DMS 273 (cell line): ENCODE results near the gene ANKRD24.
"Not testable (repeated sequence)": the region's sequence is repeated elsewhere in the genome, so short reads cannot be mapped to it uniquely, and the experiment has no call there.

Source experiments
- DNase-seq: peaks from one replicate; lab custom pipeline; 2025; ENCODE audit not compliant: unreplicated experiment; lab: John Stamatoyannopoulos, UW

Gene ANKRD24

GRCh38 chr19:4197625-4198466, 15.4 kb downstream of the ANKRD24 start:
- DNase-seq, result peak; percentile 69

- no peak for DNase-seq
Measured at GRCh38 chr19:4198467-4199126, 16.1 kb downstream of the ANKRD24 start.

DNA sequence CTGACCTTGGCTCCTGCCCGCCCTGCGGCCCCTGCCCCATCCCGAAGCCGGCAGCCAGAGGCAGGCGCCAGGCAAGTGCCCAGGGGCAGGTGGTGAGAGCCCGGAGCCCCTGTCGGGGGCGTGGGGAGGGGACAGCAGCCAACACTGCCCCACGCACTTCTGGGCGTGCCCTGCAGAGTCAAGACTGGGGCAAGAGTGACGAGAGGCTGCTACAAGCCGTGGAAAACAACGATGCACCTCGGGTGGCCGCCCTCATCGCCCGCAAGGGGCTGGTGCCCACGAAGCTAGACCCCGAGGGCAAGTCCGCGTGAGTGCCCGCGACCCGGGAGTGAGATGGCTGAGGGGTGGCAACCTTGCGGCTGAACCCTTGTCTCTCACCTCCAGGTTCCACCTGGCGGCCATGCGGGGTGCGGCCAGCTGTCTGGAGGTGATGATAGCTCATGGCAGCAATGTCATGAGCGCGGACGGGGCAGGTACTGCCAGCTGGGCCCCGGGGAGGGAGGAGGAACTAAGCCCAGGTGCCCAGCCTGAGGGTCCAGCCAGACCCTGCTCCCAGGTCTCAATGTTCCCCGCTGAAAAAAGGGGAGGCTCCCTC, 17.3 kb downstream of the ANKRD24 start:
- peak; percentile 51 for DNase-seq

DNA sequence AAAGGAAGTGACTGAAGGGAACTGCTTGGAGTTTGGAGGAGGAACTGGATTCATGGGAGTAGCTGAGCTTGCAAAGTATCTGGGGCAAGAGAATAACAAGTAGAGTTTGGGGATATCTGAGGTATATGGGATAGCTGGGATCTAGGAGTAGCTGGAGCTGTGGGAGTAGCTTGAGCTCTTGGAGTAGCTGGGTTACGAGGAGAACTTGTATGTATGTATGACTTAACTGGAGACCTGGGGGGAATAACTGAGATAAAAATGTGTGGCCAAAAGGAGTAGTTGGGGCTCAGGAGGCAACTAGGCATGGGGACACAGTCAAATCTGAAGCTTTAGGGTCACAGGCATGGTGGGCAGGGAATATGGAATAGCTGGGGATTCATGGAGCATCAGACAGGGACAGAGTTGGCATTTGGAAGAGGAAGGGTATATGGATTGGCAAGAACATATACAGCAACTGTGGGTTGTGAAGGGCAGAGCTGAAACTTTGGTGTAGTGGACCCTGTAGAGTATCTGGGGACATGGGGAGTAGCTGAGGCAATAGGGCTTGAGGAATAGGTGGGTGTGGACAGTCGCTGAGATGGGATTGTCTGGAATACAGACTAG, 18.6 kb downstream of the ANKRD24 start:
- DNase-seq, result no peak

- DNase-seq, result no peak
Measured at GRCh38 chr19:4201798-4202197, 19.3 kb downstream of the ANKRD24 start.

GRCh38 chr19:4206818-4207484, 24.5 kb downstream of the ANKRD24 start:
- peak; percentile 59 for DNase-seq

GRCh38 chr19:4208385-4209094, 26.1 kb downstream of the ANKRD24 start:
- peak; percentile 57 for DNase-seq

GRCh38 chr19:4210166-4210731, 27.8 kb downstream of the ANKRD24 start:
- no peak for DNase-seq

DNA sequence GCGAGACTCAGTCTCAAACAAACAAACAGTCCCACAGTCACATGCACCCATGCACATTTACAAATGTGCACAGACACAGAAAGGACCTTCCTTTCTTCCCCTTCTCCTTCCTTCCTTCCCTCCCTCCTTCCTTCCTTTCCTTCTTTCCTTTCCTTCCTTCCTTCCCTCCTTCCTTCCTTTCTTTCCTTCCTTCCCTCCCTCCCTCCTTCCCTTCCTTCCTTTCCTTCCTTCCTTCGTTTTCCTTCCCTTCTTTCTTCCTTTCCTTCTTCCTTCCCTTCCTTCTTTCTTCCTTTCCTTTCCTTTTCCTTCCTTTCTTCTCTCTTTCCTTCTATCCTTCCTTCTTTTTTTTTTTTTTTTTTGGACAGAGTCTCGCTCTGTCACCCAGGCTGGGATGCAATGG, 30.6 kb downstream of the ANKRD24 start:
- DNase-seq, result no peak

DNA sequence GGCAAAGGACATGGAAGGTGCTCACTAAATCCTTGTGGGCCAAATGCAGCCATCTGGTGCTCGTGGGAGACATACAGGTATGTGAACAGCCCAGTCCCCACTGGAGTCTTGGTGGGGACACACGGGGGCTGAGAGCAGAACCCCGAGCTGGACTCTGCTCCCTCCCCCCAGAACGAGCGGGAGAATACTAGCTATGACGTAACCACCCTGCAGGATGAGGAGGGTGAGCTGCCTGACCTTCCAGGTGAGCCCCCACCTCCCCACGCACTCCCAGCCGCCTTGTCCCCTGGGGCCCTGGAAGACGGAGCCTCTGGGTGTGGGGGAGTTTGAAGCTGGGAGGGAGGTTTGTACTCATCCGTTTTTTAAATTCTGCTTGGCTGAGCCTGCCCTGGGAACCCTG, 33.3 kb downstream of the ANKRD24 start:
- DNase-seq, result no peak

DNA sequence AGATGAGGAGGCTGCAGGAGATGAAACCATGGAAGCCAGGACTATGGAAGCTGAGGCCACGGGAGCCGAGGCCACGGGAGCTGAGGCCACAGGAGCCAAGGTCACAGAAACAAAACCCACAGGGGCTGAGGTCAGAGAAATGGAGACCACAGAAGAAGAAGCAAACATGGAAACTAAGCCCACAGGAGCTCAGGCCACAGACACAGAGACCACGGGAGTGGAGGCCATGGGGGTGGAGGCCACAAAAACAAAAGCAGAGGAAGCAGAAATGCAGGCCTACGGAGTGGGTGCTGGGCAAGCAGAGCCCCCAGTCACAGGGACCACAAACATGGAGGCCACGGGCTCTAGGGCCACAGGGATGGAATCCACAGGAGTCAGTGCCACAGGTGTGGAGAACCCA, 34.4 kb downstream of the ANKRD24 start:
- DNase-seq, result no peak

- no peak for DNase-seq
Measured at GRCh38 chr19:4217429-4218264, 35.2 kb downstream of the ANKRD24 start.

DNA sequence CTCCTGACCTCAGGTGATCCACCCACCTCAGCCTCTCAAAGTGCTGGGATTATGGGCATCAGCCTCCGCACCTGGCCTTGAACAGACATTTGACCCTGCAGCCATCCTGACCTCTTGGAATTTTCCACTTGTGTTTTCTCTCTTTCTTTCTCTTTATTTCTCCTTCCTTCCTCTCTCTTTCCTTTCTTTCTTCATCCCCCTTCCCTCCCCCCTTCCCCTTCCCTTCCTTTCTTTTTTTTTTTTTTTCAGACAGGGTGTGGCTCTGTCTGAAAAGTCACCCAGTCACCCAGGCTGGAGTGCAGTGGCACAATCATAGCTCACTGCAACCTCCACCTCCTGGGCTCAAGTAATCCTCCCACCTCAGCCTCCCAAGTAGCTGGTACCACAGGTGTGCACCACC, 36.0 kb downstream of the ANKRD24 start:
- not testable (repeated sequence) for DNase-seq

- DNase-seq, result no peak
Measured at GRCh38 chr19:4220188-4220587, 37.7 kb downstream of the ANKRD24 start.

DNA sequence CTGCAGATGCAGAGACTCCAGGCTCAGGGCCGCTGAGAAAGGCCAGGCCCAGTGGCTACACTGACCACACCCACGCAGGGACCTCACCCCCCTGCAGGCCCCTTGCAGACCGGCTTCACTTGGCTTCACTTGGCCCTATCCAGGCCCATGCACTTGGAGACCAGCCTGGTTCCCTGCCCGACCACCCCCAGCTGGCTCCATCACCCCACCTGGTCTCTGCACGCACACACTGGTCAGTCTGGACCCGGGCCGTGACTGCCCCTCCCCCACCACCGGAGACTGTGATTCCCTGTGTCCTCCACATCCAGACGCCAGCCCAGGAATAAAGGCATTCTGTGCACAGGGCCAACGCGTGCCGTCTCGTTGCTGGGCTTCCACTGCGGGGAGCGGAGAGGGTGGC, 42.0 kb downstream of the ANKRD24 start:
- no peak for DNase-seq

GRCh38 chr19:4225885-4226284, 43.4 kb downstream of the ANKRD24 start:
- no peak for DNase-seq

DNA sequence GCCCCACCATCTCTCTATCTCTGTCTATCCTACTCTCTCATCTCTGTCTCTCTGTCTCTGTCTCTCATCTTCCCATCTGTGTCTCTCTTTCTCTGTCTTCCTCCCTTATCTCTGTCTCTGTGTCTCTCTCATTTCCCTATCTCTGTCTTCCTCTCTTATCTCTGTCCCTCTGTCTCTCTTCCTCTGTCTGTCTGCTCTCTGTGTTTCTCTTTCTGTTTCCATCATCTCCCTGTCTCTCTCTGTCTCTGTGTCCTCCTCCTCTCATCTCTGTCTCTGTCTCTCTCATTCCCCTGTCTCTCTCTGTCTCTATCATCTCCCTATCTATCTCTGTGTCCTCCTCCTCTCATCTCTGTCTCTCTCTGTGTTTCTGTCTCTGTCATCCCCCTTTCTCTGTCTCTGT, 45.3 kb downstream of the ANKRD24 start:
- no peak for DNase-seq

DNA sequence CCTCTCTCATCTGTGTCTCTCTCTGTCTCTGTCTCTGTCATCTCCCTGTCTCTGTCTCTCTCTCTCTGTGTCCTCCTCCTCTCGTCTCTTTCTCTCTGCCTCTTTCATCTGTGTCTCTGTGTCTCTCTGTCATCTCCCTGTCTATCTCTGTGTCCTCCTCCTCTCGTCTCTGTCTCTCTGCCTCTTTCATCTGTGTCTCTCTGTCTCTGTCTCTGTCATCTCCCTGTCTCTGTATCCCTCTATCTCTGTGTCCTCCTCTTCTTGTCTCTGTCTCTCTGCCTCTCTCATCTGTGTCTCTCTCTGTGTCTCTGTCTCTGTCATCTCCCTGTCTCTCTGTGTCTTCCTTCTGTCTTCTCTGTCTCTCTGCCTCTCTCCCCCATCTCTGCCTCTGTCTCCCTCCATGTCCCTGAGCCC, 46.3 kb downstream of the ANKRD24 start:
- DNase-seq, result no peak

- peak; percentile 38 for DNase-seq
Measured at GRCh38 chr19:4229179-4229931, 46.9 kb downstream of the ANKRD24 start, which contains the start of gene EBI3. EBI3 (plus strand) TSS chr19:4229523; CDS start chr19:4229551, 28 bp downstream.
